GM18499 (cell line): ENCODE results near the gene ENPP7.

ENCODE experiments used
- ATAC-seq: cut with Tn5 transposase; IDR thresholded peaks from one replicate; pipeline ENCODE4 v1.9.1; 2021; ENCODE audit warnings: moderate number of reproducible peaks; ENCODE audit not compliant: insufficient read depth, unreplicated experiment

Gene ENPP7

DNA sequence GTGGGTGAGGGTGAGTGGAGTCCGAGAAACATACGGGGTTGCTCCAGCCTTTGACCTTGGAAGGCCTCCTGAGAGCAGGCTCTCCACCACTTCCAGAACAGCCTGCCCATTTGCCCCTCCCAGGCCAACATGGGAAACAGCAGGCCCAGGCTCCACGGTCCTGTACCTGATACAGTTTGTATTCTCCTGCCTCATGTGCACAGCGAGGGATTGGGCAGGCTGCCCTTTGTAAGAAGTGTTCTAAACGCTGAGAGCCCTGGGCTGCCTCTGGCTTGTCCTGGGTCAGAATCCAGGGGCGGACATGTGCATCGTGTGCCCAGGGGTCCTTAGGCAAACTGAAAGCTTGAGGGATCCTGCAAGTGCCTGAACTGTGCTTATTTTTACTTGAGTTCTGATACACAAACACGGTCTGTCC is 43.8 kb downstream of the ENPP7 start:
- ATAC-seq = no peak

DNA sequence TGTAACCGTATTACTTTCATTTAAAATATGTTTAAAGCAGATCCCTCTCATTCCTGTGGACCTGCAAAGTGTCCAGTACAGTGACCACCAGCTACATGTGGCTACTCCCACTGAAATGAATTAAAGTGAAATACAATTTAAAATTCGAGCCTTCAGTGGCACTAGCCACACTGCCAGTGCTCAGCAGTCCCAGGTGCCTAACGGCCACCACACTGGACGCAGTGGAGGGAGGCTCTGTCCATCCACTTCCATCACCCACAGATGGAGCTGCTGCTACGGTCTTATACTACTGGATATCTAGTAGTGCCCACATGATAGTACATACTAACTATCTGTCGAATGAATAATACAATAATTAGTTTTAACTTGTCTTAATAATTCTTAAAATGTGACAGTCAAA is 44.9 kb downstream of the ENPP7 start:
- no peak for ATAC-seq

DNA sequence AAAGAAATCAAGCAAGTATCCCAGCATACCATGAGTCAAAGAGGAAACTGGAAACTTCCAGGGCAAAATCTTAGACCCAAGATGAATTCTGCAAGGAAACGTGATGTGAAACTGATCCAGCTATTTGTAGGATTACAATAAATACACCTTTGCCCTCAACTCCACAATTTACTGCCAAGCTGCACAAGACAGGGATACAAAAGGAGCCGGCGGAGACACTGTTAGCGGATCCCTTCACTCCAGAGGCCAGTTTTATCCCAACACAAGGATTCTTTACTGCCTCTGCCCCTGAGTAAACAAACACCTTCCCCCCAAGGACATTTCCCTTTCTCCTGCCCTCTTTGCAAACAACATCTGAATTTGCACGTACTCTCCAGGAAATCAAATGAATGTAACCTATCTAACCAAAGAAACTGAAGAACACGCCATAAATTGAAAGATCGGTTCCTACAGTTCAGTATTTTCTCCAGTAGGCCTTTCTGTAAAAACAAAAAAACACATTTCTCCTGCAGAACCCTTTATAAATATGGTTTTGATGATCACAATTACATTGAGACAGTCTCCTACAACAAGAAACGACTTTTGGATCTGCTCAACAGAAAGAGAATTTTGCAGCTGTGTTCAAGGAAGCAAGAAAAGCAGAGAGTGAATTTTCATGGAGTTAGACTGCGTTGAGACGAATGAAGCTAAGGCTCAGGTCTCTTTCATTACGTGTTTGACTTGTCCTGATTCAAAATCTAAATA is 45.8 kb downstream of the ENPP7 start:
- ATAC-seq = no peak

DNA sequence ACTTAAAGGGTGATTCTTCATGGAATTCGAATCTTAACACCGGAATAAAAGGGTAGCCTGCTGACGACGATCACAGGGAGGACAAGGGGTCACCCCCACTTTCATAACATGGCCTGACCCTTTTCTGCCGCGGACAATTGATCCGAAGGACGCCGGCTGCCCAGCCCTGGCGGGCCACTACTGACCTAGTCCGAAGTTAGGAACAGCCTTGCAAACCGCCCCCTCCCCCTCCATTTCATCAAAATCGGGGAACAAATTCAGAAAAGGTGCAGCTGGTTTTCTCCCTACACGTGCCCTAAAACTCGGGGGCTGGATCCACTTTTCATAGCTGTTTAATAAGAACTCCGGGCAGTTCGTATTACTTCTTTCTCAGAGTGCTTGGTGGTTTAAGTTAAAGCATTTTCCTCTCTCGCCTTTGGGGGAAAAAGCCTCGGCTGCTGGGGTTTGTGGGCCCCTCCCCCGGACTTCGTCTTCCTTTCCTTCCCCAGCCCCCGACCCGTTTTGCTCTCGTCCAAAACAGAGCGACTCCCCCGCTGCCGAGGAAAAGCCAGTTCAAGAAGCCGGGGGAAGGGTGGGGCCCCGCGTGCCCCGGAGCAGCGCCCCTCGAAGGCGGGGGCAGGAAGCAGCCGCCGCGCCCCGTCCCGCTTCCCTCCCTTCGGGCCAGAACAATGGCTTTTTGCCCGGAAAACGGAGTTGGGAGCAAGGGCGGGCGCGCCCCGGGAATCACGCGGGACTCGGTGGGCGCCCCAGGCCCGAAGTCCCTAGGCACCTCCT is 46.6 kb downstream of the ENPP7 start:
- ATAC-seq = no peak

DNA sequence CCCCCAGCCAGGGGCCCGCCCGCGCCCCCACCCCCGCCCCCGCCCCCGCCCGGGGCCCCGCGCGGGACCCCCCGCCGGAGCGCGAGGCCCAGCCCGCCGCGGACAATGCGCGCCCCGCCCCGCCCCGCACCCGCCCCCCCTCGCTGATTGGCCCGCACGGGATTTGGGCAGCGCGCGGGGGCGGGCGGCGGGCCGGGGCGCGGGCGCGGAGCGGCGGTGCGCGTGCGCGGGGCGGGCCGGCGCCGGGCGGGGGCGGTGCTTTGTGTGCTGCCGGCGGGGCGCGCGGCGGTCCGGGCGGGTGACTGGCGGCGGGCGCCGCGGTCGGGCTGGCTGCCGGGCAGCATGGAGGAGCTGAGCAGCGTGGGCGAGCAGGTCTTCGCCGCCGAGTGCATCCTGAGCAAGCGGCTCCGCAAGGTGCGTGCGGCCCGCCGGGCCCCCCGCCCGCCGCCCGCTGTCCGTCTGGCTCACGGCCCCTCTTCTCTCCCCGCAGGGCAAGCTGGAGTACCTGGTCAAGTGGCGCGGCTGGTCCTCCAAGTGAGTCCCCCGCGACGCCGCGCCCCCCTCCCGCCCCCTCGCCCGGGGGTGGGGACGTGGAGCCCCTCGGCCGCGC is 47.3 kb downstream of the ENPP7 start, which contains the start of gene CBX2:
TSS of gene CBX2 (plus strand) at position 255 of the 610 bp plus-strand sequence. CDS start at position 343, 88 bp downstream.
- no peak for ATAC-seq

DNA sequence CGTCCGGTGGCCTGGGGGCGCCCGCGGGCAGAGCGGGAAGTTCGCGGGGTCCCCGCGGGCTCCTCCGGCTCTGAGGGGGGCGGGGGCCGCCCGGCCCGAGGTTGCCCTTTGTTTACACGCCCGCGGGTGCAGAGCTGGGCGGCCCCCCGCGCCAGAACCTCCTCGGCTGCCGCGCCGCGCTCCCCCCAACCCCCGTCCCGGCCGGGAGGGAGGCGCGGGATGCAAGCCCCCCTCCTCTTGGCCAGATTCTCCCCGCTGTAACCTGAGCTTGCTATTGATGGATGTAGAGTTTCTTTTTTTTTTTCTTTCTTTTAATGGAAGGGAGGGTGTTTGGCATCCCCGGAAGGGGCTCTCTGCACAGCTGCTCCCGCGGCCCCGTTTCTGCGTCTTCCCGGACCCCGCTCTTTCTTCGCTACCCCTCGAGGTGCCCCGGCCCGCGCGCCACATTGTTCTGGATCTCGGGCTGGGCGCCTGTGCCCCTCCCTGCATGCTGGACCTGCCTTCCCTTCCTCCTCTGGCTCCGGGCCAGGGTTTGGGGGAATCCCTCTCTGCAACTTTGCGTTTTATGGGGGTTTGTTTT is 47.9 kb downstream of the ENPP7 start:
- ATAC-seq = no peak

DNA sequence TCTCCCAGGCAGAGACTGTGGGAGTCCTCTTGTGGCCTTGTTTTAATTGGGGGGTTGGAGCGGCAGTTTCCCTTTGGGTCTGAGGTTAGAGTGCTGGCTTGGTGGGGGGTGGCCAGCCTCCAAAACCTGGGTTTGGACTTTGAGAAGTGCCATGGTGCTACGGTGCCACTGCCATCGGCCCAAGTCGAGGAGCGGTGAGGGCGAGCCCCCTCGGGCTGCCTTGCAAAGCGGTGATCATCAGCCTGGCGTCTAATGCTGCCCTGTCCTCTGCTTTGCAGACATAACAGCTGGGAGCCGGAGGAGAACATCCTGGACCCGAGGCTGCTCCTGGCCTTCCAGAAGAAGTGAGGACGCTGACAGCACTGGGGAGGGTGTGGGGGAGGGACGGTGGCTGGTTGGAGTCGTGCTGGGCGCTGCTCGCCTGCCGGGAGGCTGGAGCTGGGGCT is 48.4 kb downstream of the ENPP7 start:
- ATAC-seq = no peak

DNA sequence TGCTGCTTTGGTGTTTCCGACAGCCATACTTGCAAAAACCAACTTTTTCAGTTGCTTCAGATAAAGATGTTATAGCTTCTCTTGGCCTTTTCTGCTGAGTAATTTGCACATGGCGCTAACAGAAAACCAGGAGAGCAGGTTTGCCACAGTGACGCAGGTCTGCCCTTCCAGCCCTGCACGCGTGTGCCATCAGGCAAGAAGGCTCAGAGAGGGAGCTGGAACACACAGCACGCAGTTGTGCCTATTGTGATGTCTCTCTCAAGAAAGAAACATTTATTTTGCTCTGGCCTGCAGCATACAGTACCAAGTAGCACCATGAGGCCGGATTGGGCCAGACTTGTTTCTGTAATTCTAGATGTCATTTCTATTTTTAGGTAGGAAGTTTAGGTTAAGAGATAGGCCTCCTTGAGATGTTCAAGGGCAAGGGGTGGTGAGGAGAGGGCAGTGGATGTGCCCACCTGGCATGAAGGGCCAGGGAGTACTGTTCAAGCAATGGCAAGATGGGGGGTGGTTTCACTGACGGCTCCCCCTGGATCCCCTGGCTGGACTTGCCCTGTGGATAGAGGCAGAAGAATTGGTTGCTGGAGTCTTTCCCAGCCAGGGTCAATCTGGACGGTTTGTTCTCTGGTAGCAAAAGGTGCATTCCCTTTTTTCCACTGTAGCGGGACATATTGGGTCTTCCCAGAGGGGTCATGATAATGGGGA is 49.1 kb downstream of the ENPP7 start:
- ATAC-seq = no peak

DNA sequence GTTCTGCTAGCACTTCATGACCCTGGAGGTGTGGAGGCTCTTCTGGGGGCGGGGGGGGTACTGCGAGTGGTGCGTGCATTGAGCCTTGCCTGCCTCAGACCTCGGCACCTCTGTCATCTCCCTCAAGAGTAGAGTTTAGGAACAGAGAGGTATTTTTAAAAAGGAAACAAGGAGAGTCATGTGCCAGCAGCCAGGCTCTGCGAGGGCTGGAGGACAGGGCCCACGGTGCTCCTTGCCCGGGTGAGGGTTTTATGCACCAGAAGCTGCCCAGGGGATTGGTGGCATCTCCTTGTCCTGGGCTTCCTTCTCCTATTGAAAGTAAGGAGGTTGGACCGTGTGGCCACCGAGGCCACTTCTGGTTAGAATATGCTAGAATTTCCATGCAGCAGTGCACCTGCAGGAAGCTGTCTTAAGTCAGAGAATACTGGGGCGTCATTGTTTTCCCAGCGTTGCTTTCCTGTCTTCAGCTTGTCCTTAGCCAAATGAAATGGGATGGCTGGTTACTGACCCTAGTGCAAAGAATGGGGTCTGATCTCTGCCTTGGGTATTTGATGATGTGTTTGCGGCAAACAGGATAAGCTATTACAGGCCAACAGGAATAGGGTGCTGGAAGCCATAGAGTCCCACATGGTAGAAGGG is 50.4 kb downstream of the ENPP7 start:
- ATAC-seq = no peak

DNA sequence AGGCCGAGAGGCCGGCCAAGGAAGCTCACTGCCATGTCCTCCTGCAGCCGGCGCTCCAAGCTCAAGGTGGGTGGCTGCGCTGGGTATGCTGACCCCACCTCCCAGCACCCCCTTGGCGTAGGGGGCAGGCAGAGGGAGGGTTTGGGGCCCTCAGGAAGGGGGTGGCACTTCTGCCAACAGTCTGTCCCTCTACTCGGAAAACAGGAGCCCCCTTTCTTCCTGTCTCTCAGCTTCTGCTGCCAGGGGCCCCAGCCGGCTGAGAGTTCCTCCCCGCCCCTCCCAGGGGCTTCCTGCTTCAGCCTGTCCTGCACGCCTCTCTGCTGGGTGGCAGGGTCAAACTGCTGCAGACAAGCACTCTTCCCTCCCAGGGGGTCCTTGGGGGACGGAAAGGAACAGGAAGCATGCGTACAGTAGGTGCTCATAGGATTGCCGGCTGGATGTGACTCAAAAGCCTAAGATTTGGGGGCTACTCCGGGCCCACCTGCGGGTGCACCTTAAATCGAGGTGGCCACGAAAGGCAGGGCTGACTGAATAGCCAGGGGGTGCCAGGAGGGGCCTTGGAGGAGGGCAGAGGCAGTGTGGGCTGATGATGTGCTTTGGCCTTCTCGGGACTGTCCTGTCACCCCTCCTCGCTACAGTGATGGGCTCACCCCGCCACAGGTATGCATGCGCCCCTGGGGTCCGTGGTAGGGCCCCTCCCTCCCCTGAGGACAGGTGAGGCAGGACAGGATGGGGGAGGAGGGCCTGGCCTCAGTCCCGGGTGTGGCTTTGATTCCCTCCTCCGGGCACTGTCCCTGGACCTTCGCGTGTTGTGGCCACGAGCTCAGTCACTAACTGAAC is 51.2 kb downstream of the ENPP7 start:
- no peak for ATAC-seq

DNA sequence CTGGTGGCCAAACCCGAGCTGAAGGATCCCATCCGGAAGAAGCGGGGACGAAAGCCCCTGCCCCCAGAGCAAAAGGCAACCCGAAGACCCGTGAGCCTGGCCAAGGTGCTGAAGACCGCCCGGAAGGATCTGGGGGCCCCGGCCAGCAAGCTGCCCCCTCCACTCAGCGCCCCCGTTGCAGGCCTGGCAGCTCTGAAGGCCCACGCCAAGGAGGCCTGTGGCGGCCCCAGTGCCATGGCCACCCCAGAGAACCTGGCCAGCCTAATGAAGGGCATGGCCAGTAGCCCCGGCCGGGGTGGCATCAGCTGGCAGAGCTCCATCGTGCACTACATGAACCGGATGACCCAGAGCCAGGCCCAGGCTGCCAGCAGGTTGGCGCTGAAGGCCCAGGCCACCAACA is 53.1 kb downstream of the ENPP7 start:
- no peak for ATAC-seq

DNA sequence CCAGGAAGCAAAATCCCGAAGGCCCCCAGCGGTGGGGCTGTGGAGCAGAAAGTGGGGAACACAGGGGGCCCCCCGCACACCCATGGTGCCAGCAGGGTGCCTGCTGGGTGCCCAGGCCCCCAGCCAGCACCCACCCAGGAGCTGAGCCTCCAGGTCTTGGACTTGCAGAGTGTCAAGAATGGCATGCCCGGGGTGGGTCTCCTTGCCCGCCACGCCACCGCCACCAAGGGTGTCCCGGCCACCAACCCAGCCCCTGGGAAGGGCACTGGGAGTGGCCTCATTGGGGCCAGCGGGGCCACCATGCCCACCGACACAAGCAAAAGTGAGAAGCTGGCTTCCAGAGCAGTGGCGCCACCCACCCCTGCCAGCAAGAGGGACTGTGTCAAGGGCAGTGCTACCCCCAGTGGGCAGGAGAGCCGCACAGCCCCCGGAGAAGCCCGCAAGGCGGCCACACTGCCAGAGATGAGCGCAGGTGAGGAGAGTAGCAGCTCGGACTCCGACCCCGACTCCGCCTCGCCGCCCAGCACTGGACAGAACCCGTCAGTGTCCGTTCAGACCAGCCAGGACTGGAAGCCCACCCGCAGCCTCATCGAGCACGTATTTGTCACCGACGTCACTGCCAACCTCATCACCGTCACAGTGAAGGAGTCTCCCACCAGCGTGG is 53.7 kb downstream of the ENPP7 start:
- ATAC-seq = no peak

DNA sequence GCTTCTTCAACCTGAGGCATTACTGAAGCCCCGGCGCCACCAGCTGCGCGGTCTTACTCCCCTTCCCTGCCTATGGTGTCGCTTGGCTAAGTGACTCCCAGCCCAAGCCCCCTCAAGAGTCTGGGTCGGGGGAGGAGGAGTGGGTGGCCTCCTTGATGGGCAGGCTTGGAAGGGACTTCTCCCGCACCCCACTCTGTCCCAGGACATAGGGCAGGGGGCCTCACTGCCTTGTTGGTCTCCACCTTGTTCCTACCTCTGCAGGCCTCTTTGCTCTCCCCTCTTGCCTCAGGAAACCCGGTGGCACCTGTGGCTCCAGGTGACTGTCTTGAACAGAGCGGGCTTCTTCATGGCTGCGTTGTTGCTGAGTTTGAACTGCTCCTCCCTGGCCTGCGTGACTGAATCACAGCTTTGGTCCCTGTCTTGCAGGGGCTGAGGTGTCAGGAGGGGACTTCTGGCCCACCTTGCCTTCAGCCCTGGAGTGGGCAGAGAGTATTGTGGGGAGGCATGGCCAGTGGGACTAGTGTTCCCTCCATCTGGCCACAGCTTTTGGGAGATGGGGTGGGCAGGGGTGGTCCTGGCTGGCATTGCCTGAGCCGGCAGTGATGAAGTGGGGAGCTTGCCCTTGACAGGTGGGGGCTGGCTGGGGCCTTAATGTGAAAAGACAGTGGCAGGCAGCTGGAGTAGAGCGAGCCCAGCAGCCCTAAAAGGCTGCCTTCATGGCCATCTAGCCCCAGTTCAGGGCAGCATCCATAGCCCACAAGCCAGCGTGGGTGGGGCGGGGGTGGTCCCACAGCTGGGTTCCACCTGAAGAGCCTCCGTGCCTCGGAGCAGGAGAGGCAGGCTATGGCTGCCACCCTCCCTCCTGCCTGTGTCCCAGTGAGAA is 54.5 kb downstream of the ENPP7 start:
- no peak for ATAC-seq

DNA sequence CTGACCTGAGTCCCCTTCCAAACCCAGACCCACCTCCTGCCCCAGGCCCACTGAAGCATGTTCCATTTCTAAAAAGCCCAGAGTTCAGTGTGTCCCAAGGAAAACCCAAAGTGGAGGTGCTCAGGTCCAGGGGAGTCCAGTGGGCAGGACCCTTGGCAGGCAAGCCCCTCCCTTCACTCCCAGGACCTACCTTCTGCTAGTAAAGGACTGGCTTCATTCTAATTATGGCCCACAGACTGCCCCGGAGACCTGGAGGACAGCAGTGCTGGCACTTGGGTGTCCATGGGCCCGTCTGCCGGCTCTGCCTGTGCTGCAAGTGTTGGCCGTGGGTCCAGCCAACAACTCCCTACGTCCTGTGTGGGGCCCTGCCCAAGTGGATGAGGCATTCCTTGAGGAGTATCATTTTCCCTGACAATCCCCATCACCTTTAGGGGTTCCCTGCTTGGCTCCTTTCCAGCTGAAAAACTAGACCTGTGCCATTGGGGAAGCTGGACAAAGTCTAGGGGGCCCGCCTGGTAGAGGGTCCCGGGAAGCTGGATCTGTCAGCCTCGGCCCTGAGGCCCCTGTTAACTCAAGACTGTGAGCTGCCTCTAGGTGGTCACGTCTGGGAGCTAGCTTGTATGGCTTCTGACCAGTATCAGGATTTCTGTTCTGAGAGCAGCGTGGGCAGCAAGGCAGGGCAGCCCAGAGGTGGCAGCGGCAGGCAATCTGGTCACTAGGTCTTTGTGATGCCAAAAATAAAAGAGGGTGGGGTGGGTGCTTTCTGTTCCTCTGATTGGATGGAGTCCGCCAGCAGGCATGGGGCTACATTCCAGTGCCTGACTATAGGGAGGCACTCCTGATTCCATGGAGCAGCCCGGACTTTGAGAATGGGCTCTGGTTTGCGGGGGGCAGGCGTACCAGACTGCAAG is 55.4 kb downstream of the ENPP7 start:
- ATAC-seq = no peak

DNA sequence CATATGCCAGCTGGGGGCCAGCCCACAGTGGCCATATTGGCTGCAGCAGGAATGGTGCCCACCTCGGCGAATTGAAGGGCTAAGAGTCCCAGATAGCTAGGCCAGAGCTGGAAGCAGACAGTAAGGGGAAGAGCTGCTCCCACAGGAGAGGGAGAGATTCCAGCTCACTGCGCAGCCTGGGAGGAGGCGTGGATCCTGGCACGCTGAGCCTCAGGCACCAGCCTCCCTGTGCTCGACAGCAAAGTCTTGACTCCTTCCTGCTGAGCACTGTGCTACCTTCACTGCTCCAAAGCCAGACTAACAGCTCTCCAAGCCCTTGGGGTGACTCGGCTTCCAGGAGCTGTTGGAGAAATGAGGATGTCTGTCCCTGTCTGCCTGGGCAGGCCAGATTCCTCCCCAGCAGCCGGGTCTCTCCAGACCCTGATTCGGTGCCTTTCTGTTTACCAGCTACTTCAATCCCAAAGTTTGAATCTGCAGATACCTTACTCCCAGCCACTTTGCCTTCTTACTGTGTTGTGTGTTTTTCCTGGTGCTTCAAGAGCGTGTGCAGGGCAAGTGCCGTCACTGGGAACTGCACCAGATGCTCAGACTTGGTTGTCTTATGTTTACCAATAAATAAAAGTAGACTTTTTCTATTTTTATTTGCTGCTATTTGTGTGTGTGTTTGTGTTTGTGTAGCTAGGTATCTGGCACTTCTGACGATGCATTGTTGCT is 56.3 kb downstream of the ENPP7 start:
- no peak for ATAC-seq

DNA sequence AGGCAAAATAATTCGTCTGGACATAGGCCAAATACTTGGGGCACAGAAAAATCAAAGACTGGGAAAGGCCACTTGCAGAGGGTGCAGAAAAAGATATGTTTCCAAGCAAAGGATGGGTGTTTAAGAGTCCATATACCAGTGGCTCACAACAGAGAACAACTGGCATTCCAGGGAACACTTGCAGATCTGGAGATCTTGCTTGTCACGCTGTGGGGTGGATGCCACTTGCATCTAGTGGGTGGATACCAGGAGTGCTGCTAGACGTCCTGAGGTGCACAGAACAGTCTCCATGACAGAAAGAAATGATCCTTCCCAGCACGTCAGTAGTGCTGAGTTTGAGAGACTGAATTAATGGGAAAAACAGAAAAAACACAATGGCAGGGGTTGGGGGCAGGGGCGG is 57.7 kb downstream of the ENPP7 start:
- no peak for ATAC-seq
